GOT3 (cell line): ENCODE data around the gene LRRFIP1.

Experiments
- DNase-seq: peaks from one replicate; lab custom pipeline; 2025; ENCODE audit warnings: mixed read lengths; lab: John Stamatoyannopoulos, UW

The LRRFIP1 gene

DNA sequence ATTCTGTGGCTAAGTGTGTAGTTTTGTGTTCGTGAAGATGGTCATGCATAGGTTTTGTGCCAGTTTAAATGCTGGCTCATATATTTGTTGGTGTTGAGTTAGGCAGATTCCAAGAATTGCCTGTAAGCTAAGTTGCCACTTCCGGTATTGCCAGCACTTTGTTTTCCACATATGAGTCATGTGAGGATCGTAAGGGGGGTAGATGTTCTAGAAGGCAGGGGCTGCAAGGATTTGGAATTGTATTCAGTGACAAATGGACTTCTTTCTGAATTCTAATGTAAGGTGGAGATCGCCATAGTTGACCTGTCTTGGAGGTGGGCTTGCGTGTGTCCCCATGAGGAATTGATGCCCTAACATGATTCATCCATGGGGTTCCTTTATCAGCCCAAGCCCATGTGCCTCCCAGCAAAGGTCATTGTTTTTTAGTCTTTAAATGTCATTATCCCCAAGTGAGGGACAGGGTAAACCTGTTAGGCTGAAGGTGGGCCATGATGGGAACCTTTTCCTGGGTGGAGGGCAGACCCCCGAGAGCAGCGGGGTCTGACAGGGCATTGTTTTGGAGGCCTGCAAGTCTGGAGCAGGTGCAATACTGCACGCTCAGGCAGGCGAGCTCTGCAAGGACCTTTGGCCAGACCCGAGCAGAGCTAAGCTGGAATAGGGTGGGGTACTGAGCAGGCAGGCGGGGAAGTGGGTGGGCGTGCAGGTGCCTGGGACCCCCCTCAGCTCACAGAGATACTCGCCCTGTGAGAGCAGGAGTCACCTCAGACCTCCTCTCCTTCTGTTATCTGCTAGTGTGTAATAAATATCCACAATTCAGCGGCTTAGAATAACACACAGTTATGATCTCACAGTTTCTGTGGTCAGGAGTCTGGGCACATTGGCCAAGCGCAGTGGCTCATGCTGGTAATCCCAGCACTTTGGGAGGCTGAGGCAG is 77.4 kb downstream of the LRRFIP1 start:
- DNase-seq = no peak

DNA sequence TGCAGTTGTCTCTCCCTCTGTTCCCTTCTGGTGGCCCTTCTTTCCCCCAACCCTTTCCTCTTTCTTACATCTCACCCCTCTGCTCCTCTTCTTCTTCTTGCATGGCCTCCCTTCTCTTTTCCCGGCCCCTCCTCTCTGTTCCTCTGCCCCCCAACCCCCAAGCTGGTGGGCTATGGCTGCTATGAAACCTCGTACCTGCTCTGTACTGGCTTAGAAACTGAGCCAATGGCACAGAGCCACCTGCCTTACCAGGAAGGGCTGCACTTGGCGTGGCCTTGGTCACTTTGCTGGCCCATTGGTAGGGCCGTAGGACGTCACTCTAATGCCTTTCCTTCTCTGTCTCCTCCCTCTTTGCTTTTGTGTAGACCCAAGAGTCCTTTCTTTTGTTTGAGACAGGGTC is 78.9 kb downstream of the LRRFIP1 start:
- no peak for DNase-seq

DNA sequence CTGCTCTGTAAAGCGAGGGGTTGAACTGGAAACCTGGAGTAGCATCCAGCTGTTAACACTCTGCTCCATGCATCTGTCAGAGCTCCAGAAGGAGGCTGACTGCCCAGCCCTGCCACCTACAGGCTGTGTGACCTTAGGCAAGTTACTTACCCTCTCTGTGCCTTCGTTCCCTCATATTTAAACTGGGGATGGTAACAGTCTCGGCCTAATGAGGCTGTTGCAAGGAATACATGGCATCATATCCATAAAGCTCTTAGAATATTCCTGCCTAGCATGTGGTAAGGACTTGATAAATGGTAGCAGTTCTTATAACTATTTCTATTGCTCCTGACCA is 80.6 kb downstream of the LRRFIP1 start:
- no peak for DNase-seq

DNA sequence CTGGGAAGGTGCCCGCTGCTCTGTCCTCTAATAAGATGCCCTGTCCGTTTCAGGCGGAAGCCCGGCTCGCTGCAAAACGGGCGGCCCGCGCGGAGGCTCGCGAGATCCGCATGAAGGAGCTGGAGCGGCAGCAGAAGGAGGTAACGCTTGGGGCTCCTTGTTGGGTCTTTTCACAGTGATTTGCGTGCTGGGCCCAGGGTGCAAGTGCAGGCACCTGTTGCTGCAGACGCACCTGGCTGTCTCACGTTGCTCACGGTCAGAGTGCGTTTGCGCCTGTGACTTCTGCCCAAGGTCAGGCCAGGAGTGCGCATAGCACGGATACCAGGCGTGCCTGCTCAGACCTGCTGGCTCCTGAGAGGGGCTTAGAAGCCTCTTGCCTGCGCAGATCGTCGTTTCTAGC is 81.1 kb downstream of the LRRFIP1 start:
- DNase-seq = no peak

DNA sequence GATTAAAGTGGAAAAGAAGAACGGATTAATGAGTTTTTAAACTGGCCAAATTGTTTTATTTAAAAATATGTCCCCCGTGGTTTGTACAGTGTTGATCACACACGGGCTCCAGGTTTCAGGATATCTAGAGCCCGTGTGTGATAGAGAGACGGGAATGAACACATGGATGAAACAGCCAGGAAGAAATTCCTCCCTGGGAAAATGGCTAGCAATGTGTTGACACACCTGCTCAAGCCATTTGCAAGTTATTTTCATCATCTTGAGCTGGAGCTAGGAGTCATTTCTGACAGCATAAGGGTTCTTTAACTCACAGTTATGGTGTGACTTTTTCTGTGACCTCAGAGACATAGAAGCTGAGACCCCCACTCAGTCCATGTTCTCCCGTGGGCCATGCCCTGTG is 81.6 kb downstream of the LRRFIP1 start:
- no peak for DNase-seq

DNA sequence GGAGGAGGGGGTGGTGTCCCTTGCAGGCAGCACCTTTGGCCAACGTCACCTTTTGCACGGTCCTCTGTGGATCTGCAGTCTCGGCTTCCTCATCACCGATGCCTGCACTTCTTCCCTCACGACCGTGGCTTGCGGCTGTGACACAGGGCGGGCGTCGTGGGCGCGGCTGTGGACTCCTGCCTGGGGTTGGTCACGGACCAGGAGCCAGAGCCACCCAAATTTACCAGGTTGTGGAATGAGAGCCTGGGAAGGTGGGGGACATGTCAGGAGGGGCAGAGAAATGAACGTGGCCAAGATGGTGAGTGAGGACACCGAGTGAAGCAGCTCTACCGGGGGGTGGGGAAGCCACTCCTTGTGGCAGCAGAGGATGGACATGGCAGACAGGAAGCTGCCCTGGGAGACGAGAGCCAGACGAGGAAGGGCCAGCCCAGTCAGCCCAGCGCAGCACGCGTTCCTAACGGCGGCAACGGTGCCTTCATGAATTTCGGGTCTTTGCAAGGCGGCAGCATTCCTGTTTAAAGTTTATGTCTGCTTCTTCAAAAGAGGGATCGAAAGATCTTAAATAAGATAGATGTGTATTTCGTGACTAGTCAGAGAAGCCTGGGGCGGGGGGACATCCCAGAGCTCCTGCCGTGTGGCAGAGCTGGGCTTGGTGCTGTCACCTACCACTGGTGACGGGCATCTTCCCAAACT is 84.2 kb downstream of the LRRFIP1 start:
- DNase-seq = no peak

DNA sequence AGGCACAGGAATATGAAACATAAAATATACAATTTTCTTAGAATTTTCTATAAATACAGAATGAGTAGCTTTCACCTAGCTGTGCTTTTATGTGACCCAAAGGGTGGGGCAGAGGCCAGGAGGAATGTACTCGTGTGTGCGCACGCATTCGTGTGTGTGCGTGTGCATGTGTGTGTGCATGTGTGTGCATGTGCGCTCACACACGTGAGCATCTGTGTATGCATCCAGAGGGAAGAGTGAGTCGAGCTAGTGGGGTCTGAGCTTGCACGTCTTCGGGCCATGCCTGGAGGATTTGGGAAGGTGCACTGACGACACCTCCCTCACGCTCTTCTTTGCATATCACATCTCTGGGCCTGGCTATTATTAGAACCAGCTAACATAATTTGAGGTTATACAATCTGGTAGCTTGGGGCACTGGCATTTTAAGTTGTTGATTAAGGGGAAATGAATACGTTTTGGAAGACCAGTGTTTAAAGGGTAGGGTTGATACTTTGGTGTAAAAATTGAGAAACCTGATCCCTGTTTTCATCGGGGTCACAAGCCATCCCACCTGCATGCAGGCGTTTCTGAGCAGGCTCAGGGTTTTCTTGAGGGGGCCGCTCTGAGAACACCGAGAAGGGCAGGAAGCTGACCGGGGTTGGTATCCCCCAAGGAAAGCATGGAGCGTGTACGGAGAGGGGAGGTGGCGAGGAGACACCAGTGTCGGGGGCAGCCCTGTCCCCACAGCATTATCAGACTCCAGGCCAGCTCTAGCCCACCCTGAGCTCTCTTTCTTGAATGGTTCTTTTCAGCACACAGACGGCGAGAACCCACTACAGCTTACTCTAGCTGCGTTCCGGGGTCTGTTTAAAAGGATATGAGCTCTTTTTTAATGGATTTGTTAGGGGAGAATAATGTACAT is 85.3 kb downstream of the LRRFIP1 start:
- no peak for DNase-seq

DNA sequence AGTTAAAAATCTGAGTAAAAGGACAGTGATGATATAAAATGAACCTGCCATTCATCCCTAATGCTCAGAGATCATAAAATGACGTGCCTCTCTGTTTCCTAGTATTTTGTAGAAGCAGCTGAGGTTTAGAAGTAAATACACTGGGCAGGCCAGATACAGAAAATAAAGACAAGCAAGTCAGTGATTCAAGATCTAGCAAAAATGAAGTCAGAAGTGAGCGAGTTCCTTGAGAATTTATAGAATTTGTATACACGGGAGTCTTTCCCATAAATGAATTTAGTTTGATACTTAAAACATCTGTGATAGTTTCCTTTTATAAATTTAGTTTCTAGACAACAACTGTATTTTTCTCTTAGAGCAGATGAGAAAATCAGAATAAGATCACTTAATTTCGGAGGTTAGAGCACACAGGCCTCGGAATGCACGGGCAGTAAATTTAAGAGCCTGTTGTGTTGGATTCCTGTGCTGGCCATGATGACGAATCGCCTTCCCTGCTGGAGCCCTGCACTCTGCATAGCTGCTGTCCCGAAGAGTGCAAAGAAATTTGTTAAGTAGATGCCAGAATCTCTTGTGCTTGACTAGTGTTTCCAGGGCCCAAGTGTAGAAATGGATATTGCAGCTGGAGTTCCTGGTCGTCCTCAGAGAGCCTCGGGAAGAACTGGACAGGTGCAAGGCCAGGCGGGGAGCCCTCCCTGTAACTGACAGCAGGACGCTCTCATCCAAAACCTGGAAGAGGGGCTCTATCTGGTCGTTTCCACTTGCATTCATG is 87.5 kb downstream of the LRRFIP1 start:
- no peak for DNase-seq

DNA sequence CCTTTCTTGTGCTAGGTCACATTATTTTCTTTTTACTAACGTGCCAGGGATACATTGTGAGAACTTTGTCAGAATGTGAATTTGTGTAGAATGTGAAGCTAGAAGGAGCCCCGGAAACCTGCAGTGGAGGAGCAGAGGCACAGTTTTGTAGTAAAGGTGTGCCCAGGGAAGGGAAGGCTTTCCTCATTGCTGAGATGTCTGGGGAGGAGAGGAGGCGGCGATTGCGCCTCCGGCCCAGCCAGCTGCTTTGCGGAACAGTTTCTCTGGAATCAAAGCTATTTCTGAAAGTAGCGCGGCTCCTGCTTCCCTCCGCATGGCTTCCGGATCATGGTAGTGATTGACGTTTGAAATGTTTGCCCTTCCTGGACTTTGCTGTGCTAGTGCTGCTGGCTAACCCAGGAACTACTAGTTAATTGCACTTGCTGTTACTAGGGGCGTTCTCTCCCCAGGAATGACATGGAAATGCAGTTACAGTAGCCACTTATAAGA is 88.1 kb downstream of the LRRFIP1 start:
- no peak for DNase-seq

DNA sequence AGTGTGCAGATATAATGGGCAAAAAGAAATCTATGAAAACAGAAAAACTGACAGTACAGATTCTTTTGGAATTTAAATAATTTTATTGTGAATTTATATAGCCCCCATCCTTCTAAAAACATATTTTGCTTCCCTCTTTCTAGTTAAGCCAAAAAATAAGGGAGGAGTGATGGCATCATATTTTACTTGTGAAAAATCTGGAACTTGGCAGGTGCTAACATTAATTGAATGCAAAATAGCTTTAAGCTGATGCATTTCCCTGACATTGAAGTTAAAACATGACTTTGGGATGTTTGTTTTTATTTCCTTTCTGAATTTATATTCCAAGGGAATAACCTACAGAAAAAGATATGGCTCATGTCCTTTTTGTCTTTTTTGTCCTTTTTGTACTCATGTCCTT is 88.6 kb downstream of the LRRFIP1 start:
- no peak for DNase-seq

DNA sequence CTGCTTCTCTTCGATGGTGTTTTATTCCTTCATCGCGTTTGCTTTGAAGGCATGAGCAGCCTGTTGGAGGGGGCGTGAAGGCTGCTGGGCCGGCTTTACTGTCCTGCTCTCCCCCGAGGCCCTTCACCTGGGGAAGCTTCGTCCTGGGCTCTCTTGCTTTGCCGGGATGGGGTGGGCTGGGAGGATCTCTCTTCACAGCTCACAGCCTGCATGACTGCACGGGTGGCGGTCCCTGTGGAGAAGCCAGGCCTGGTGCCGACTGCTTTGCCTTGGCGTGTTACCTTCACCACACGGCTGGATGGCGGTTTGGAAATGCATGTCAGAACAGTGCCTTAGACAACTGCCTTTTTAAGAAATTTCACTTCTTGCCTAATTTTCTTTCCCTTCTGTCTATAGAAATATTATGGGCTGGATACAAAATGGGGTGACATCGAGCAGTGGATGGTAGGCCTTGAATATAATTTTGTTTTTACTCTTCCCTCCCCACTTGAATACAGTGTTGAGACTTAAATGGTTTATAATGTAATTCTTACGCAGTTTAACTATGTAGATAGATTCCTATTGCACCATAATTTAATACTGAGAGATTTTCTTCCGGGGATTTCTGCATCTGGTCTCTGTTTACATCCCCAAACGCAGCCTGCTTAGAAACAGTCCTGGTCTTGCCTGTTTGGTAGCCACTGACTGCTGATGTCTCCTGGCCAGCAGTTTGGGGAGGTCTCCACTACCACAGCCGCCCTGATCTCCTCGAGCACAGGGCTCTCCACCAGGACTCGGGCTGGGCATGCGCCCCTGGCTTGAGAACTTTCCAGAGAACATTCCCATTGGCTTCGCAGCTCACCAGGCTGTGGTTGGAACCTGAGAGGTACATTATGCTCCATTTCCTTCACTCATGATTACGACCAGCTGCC is 90.2 kb downstream of the LRRFIP1 start:
- no peak for DNase-seq

DNA sequence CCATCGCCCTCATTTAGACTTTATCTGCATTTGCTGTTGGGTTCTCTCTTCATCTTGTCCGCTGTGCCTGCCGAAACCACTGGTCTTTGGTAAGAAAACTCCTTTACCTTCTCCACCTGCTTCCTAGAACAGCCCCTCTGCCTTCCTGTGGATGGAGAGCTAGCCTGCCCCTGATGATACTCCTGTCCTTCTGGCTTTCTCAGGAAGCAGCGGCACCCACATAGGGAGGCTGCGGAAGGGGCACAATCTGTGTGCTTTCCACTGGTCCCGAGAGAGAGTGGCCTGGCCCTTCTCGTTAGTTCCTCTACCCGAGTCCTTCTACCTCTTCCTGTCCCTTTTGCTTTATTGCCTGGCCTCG is 90.9 kb downstream of the LRRFIP1 start:
- no peak for DNase-seq

DNA sequence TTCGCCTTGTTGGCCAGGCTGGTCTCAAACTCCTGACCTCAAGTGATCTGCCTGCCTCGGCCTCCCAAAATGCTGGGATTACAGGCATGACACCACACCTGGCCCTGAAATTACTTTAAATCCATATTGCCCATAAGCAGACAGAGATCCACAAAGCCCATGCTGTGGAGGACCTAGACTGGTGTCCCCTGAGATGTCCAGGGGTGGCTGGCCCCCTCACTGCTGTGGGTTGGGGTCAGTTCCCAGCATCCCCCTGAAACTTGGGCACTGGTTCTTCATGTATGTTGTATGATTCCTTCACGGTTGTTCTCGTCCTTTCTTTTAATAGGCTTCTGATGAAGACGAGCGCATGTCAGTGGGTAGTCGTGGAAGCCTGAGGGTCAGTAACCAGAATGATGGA is 93.1 kb downstream of the LRRFIP1 start:
- DNase-seq = no peak

DNA sequence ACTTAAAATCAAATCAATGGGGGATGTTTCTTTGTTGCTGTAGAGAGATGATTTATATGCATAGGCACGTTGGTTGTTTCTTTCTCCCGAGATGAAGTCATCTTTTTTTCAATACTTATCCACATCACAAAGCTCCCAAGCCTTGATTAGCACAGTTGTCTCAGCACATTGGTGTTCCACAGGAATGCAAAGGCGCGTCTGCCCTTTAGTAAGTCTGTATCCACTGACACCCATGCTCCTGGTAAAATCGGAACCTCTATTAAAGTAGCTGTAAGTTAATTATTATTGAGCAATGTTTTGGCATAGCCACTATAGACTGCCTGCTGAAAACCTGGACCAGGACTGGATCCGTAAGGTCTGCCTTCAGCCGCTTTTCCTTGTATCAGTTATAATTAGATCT is 93.6 kb downstream of the LRRFIP1 start:
- no peak for DNase-seq

DNA sequence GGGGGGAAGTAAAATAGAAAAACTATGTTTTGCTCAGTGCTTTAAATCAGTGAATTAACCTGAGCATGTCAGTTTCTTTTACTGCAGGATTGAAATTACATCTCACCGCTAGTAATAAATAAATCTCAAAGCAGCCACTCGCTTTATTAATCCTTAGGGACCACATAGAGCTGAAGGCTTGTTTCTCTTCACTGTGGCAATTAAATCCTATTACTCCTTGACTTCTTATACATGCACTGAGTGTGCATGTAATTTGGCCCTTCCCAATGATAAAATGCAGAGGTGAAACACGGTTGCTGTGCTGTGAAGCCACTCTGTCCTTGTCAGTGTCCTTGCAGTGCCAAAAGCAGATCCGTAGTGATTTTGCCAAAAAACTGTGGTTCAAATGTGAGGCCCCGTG is 94.1 kb downstream of the LRRFIP1 start:
- DNase-seq = no peak

DNA sequence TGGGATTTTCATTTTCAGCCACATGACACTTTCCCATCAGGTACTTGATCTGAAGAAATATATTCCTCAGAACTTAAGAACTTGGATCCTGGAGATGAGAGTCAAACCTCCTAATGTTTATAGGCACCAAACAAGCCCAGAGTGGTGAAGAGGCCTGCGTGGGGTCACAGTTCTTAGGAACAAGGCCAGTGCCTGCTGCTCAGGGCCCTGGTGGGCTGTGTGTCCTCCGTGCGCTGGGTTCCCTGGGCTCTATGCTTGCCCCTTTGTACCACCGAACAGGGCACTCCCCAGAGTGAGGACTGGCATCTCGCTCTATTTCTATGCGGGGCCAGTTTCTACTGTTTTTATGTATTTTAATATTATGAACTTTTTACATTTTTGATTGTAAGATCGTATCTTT is 95.2 kb downstream of the LRRFIP1 start:
- DNase-seq = no peak

DNA sequence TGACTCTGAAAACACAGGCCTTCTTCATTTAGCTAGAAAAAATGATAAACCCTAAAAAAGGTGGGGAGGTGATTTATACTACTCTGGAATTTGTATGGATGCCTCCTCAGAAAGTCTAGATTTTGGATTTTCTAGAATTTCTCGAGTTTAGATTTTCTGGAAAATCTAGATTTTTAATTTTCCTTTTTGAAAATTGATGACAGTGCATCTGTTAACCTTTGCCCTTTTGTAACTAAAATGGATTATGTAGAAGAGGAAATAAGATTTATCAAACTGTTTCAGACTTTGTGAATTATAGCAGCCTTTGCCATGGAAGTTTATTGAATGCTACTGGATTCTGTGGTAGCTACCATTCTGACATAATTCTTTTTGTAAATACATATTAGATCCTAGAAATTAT is 95.6 kb downstream of the LRRFIP1 start:
- no peak for DNase-seq

DNA sequence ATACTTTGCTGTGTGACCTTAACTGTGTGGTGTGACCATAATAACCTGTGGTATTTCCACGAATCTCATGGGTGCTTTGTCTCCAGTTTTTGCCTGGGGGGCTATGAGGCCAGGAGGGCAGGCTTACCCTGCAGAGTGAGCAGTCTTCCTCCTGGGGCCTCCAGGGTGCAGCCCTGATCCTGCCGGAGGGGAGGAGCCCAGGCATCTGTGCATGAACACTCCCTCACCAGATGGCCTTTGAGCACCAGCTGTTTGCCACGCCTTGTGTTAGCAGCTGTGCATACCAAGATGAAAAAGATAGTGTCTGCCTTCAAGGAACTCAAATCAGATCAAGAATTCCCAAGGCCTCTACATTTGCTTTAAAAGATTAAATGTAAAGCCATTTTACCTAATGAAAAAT is 96.2 kb downstream of the LRRFIP1 start:
- DNase-seq = no peak

DNA sequence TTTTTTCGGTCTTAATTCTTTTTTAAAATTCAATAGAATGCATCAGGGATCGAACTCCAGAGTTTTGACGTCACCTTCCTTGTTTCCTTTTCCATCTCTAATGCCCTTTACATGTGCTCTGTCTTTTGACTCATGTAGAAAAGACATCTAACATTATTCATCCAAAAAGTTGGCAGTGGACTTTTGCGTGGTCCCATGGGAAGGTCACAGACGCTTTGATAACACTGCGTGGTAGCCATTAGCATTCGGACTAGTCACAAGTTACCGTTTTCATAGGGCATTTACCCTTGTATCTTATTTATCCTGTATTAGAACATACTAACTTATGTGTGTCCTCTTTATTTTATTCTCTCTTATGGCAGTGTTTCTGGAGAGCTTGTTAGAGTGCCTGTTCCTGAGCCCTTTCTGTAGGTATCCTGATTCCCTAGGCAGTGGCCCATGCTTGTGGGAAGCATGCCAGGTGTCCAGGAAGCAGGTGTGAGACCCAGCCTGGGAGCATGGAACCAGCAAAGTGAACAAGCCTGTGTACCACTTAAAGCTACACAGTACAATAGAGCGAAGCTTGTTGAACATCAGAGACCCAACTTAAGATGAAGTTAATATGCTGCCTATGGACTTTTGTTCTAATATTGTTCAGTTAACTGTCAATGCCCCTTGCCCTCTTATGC is 97.6 kb downstream of the LRRFIP1 start:
- DNase-seq = no peak

DNA sequence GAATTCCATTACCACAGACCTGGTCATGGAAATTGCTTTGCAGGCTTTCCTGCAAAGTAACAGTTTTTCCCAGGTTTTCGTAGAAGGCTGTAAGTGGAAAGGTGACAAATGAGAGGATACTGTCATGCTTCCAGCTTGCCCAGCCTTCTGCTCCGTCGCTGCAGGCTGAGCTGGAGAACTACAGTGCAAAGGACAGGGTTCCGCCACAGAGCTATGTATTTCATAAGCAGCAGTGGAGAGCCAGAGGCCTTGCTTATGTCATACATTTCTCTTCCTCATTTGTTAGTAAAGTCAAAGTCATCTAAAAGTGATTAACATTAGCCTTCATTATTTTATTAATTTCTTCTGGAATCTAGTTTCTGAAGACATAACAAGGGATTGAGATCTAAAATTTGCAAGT is 98.3 kb downstream of the LRRFIP1 start:
- no peak for DNase-seq
